ENCODE measurements around the gene RNF186.
"Not testable (repeated sequence)": the region's sequence is repeated elsewhere in the genome, so short reads cannot be mapped to it uniquely, and the experiment has no call there.

Gene RNF186

GRCh38 chr1:19825298-19825697, 10.2 kb upstream of the RNF186 start:
- no peak for DNase-seq (ENCODE audit: low read depth in 2 of 2, low spot score in 1 of 2)

GRCh38 chr1:19824541-19824940, 9.5 kb upstream of the RNF186 start:
- DNase-seq (ENCODE audit: low read depth in 2 of 2, low spot score in 1 of 2) = no peak

GRCh38 chr1:19824036-19824435, 9.0 kb upstream of the RNF186 start:
- DNase-seq (ENCODE audit: low read depth in 2 of 2, low spot score in 1 of 2) = no peak

GRCh38 chr1:19819701-19820100, 4.6 kb upstream of the RNF186 start:
- no peak for DNase-seq (ENCODE audit: low read depth in 2 of 2, low spot score in 1 of 2)

GRCh38 chr1:19818324-19818723, 3.2 kb upstream of the RNF186 start:
- no peak for DNase-seq (ENCODE audit: low read depth in 2 of 2, low spot score in 1 of 2)

GRCh38 chr1:19817160-19817559, 2.1 kb upstream of the RNF186 start:
- DNase-seq (ENCODE audit: low read depth in 2 of 2, low spot score in 1 of 2) = no peak

- not testable (repeated sequence) for DNase-seq (ENCODE audit: low read depth in 2 of 2, low spot score in 1 of 2)
Measured at GRCh38 chr1:19816737-19817086, 1.6 kb upstream of the RNF186 start.

- no peak for DNase-seq (ENCODE audit: low read depth in 2 of 2, low spot score in 1 of 2)
Measured at GRCh38 chr1:19815801-19816736, 986 bp upstream of the RNF186 start.

- DNase-seq (ENCODE audit: low read depth in 2 of 2, low spot score in 1 of 2) = no peak
Measured at GRCh38 chr1:19814244-19814661, 830 bp downstream of the RNF186 start.

- DNase-seq (ENCODE audit: low read depth in 2 of 2, low spot score in 1 of 2) = no peak
Measured at GRCh38 chr1:19813643-19813960, 1.5 kb downstream of the RNF186 start.

GRCh38 chr1:19812875-19813642, 2.0 kb downstream of the RNF186 start:
- no peak for DNase-seq (ENCODE audit: low read depth in 2 of 2, low spot score in 1 of 2)

GRCh38 chr1:19811206-19811851, 3.8 kb downstream of the RNF186 start:
- no peak for DNase-seq (ENCODE audit: low read depth in 2 of 2, low spot score in 1 of 2)

- DNase-seq (ENCODE audit: low read depth in 2 of 2, low spot score in 1 of 2) = no peak
Measured at GRCh38 chr1:19809044-19809750, 5.9 kb downstream of the RNF186 start.

- DNase-seq (ENCODE audit: low read depth in 2 of 2, low spot score in 1 of 2) = no peak
Measured at GRCh38 chr1:19808351-19808750, 6.7 kb downstream of the RNF186 start.

GRCh38 chr1:19804831-19805251, 10.2 kb downstream of the RNF186 start:
- DNase-seq (ENCODE audit: low read depth in 2 of 2, low spot score in 1 of 2) = no peak

- DNase-seq (ENCODE audit: low read depth in 2 of 2, low spot score in 1 of 2) = no peak
Measured at GRCh38 chr1:19802269-19802668, 12.8 kb downstream of the RNF186 start.

GRCh38 chr1:19800076-19800804, 14.8 kb downstream of the RNF186 start:
- no peak for DNase-seq (ENCODE audit: low read depth in 2 of 2, low spot score in 1 of 2)

- peak; percentile 8 to 13 for DNase-seq (ENCODE audit: low read depth in 2 of 2, low spot score in 1 of 2)
Measured at GRCh38 chr1:19799230-19800075, 15.6 kb downstream of the RNF186 start, which contains the start of gene TMCO4. TSS of gene TMCO4 (minus strand) at chr1:19799916. CDS start at chr1:19780758, 19,158 bp downstream.

- DNase-seq (ENCODE audit: low read depth in 2 of 2, low spot score in 1 of 2) = no peak
Measured at GRCh38 chr1:19798486-19799229, 16.4 kb downstream of the RNF186 start.

All from stimulated activated CD8-positive, alpha-beta memory T cell treated with anti-CD3 and anti-CD28 coated beads, Interleukin-4, amount 100 ng/mL, for 4 hours (primary cell).